ENCODE data around the gene DGKI. TPM values are rescaled to one million over a fixed set of nuclear protein-coding genes. Genes with fewer than 3 reads are reported as not detected.

DGKI gene
- total and polyA plus RNA-seq, 3 donors from 2014 or later, result 3.2 to 6.6 (median 4.3) TPM

DNA sequence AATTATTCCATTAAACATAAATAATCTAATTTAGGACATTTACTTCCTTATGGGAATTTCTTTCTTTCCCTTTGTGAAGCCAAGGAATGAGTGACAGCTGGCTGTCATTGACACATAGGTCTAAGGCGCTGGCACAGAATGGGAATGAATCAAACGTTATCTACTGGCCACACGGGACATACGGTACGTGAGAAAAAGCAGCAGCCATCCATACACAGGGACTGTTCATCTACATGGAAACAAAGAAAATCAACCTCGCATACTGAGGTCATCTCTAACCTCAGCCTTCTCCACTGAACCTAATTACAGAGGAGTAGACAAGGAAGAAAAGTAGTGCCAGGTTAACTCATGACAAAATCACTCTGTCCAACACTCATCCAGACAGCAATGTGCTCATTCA, 376.9 kb downstream of the DGKI start:
- 88 to 90% methylated on average over 6 of the region's 6 CpGs for WGBS, 2 donors
- no peak for DNase-seq
- Histone ChIP-seq H3K36me3 (ENCODE audit: low read depth, missing control alignments) (no peaks in the 10 kb centered on the region), H3K4me3 (no peak overlapping the region), H3K4me1 (no peaks in the 10 kb centered on the region), H3K27me3 (no peaks in the 10 kb centered on the region), H3K9me3 (no peaks in the 10 kb centered on the region), H3K27ac (no peak overlapping the region)
- intact Hi-C loops (cut with DNase I; ENCODE audit: low total_unique reads), result no loop called here
- TF ChIP-seq, protein P1, sequence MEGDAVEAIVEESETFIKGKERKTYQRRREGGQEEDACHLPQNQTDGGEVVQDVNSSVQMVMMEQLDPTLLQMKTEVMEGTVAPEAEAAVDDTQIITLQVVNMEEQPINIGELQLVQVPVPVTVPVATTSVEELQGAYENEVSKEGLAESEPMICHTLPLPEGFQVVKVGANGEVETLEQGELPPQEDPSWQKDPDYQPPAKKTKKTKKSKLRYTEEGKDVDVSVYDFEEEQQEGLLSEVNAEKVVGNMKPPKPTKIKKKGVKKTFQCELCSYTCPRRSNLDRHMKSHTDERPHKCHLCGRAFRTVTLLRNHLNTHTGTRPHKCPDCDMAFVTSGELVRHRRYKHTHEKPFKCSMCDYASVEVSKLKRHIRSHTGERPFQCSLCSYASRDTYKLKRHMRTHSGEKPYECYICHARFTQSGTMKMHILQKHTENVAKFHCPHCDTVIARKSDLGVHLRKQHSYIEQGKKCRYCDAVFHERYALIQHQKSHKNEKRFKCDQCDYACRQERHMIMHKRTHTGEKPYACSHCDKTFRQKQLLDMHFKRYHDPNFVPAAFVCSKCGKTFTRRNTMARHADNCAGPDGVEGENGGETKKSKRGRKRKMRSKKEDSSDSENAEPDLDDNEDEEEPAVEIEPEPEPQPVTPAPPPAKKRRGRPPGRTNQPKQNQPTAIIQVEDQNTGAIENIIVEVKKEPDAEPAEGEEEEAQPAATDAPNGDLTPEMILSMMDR (IDR thresholded peaks at IDR 0.05), result no peak
- no peak for TF ChIP-seq POLR2A (IDR thresholded peaks at IDR 0.05)

DNA sequence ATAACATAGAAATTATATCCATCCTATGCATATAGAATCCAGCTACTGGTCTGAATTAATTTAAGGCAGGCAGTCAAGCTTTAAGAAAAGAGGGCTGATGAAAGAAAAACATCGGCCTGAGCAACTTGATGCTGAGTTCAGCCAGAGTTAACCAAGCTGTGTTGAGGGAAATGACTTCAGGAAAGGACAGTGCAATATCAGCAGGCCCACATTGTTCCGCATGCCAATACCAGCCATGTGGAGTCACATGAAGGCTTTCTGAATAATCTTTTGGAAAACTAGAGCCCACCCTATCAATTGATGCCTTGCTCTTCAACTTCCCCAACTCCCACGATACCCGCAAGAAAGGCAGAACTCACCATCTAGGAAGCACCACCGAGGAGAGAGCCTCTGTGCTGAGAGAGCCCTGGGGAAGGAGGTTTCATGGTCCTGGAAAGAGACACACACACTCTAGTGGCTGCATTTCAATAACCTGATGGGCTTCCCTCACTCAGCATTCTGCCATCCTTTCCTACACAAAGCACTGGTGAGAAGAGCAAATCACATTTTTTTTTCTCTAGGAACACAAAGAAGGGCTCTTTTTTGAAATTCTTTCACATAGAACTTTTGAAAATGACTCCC, 377.5 kb downstream of the DGKI start:
- H3K27me3 ChIP-seq, result no peaks in the 10 kb centered on the region
- no peak overlapping the region for H3K27ac ChIP-seq
- intact Hi-C loops (cut with DNase I; ENCODE audit: low total_unique reads), result no loop called here
- DNase-seq, result no peak
- no peaks in the 10 kb centered on the region for H3K36me3 ChIP-seq (ENCODE audit: low read depth, missing control alignments)
- H3K9me3 ChIP-seq, result no peaks in the 10 kb centered on the region
- TF ChIP-seq, protein P1 (IDR thresholded peaks at IDR 0.05), result no peak
- no peak for TF ChIP-seq POLR2A (IDR thresholded peaks at IDR 0.05)
- no peaks in the 10 kb centered on the region for H3K4me1 ChIP-seq
- WGBS, 2 donors, result 84 to 90% methylated on average over 5 of the region's 5 CpGs
- no peak overlapping the region for H3K4me3 ChIP-seq

DNA sequence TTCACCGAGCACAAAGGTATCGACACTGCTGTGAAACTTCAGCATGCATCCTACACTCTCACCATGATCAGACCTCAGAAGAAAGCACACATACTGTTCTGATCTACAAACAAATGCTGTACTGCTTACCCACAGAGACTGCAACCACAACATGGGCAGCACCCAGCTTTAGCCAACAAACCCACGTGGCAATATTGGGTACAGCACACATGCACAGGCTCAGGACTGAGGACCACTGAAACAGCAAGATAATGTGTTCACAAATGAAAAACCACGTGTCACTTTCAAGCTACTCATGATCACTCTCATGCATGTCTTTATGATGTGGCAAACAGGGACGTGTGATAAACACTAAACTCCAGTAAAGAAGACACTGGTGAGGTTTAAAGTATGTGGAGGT, 383.9 kb downstream of the DGKI start:
- no peak for DNase-seq
- no peaks in the 10 kb centered on the region for H3K4me1 ChIP-seq
- H3K9me3 ChIP-seq, result no peaks in the 10 kb centered on the region
- intact Hi-C loops (cut with DNase I; ENCODE audit: low total_unique reads), result no loop called here
- H3K27me3 ChIP-seq, result no peaks in the 10 kb centered on the region
- 82 to 92% methylated on average over 5 of the region's 5 CpGs for WGBS, 2 donors
- TF ChIP-seq, protein P1 (IDR thresholded peaks at IDR 0.05), result no peak
- TF ChIP-seq POLR2A (IDR thresholded peaks at IDR 0.05), result no peak
- H3K27ac ChIP-seq, result no peak overlapping the region
- H3K4me3 ChIP-seq, result no peak overlapping the region
- no peaks in the 10 kb centered on the region for H3K36me3 ChIP-seq (ENCODE audit: low read depth, missing control alignments)

DNA sequence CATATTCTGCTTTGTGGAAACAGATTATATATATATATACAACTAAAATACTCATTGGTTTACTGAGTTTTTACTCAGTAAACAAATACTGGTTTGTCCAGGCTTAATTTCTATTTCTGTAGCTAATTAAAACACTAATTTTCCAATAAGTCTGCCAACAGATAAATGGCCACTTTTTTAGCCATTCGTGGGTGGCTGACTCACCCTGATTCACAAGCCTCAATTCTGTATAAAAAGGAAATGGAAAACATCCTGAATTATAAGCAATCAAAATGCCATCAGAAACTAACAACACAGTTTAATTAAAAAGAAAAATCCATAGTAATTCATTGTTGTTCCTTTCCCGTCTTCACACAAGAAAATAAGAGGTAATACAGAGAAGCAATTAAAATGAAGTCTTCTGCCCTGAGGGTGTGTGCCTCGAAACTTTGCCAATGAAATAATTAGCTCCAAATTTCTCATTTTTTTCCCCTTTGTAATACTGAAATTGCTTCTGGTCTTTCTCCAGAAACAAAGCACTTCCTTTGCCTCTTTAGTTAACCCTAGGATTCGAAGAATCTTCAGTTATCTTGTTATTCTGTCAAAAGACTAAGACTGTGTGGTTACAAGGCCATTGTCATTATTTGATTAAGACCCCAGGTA, 384.6 kb downstream of the DGKI start:
- no peaks in the 10 kb centered on the region for H3K4me1 ChIP-seq
- intact Hi-C loops (cut with DNase I; ENCODE audit: low total_unique reads), result no loop called here
- H3K4me3 ChIP-seq, result no peak overlapping the region
- H3K27ac ChIP-seq, result no peak overlapping the region
- H3K36me3 ChIP-seq (ENCODE audit: low read depth, missing control alignments), result no peaks in the 10 kb centered on the region
- no peaks in the 10 kb centered on the region for H3K27me3 ChIP-seq
- no peak for DNase-seq
- no peak for TF ChIP-seq POLR2A (IDR thresholded peaks at IDR 0.05)
- TF ChIP-seq, protein P1 (IDR thresholded peaks at IDR 0.05), result no peak
- H3K9me3 ChIP-seq, result no peaks in the 10 kb centered on the region
- WGBS, 2 donors, result 53 to 56% methylated on average over 4 of the region's 4 CpGs

DNA sequence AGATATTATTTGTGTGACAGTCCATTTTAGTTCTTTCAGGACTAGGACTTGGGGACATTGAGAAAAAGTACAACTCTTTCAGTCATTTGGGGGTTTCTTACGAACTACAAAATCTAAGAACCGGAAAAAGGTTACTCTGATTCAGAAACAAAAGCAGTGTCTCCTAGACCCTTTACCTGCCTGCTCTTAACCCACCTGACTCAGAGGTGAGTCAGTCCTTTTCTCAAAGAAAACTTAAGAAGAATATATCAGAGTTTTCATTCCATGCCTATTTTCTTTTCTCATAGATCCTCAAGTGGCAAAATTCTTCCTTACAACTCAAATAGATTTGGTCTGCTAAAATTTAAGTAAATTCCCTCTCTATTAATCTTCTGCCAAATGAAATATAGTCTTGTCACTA, 388.4 kb downstream of the DGKI start:
- Histone ChIP-seq H3K27ac (no peak overlapping the region), H3K27me3 (no peaks in the 10 kb centered on the region), H3K36me3 (ENCODE audit: low read depth, missing control alignments) (no peaks in the 10 kb centered on the region), H3K4me3 (no peak overlapping the region), H3K4me1 (no peaks in the 10 kb centered on the region), H3K9me3 (no peaks in the 10 kb centered on the region)
- no peak for DNase-seq
- TF ChIP-seq, protein P1 (IDR thresholded peaks at IDR 0.05), result no peak
- no peak for TF ChIP-seq POLR2A (IDR thresholded peaks at IDR 0.05)
- intact Hi-C loops (cut with DNase I; ENCODE audit: low total_unique reads), result no loop called here
- 91 to 94% methylated on average over 2 of the region's 2 CpGs for WGBS, 2 donors
